OCI-LY7 (cell line): Measurements from ENCODE around the gene ESRP2. TPM values are rescaled to one million over a fixed set of nuclear protein-coding genes. Genes with fewer than 3 reads are reported as not detected.
A peak's percentile ranks its signal among the peaks of the same experiment; 100 is the strongest.

Source experiments
- BruUV-seq: library from RNA; stranded (reverse); fragments of 400-500 nt; replicated peaks from 2 replicates; lab custom pipeline; 2021; lab: Mats Ljungman, UMichigan
- CTCF ChIA-PET: fragments of 300-600 bp; sonication (Branson Sonifier 250); formaldehyde crosslinking; loops from one replicate; lab custom pipeline; 2022; ENCODE audit warnings: antibody characterized with exemption; ENCODE audit not compliant: unreplicated experiment; lab: Charles Lee
- POLR2A ChIA-PET: fragments of 300-600 bp; sonication (Branson Sonifier 250); formaldehyde crosslinking; loops from one replicate; lab custom pipeline; 2022; ENCODE audit warnings: antibody characterized with exemption; lab: Charles Lee
- DNase-seq: peaks from one replicate; pipeline ENCODE4 v3.0.0-alpha.2; 2015; ENCODE audit warnings: low spot score
- H2AFZ ChIP-seq: fragments of 200-600 bp; sonication (generic), shearing (Covaris generic); 2 replicates; pipeline ENCODE4 v1.6.1; 2014; ENCODE audit warnings: mild to moderate bottlenecking, antibody characterized with exemption, low read length, moderate library complexity
- H3K27ac ChIP-seq: fragments of 200-600 bp; sonication (generic); 2 replicates; pipeline ENCODE4 v1.5.1; 2014; ENCODE audit warnings: mixed run types, low read depth, mild to moderate bottlenecking, moderate library complexity, low read length, inconsistent platforms; ENCODE audit not compliant: poor library complexity, severe bottlenecking
- H3K36me3 ChIP-seq: fragments of 200-600 bp; sonication (generic); 2 replicates; pipeline ENCODE4 v1.6.1; 2014; ENCODE audit warnings: mild to moderate bottlenecking, antibody characterized with exemption, low read length, moderate library complexity, mixed read lengths; ENCODE audit not compliant: insufficient read depth
- H3K4me1 ChIP-seq: fragments of 200-600 bp; sonication (generic); 2 replicates; pipeline ENCODE4 v1.5.1; 2014; ENCODE audit warnings: mild to moderate bottlenecking, low read length; ENCODE audit not compliant: insufficient read depth, poor library complexity, severe bottlenecking
- H3K4me2 ChIP-seq: fragments of 200-600 bp; sonication (generic); 2 replicates; pipeline ENCODE4 v1.6.1; 2014; ENCODE audit warnings: mild to moderate bottlenecking, low read length
- H3K4me3 ChIP-seq: fragments of 200-600 bp; sonication (generic); 2 replicates; pipeline ENCODE4 v1.5.1; 2014; ENCODE audit warnings: mild to moderate bottlenecking, low read depth, low read length; ENCODE audit not compliant: poor library complexity, severe bottlenecking
- H3K79me2 ChIP-seq: fragments of 200-600 bp; sonication (generic); 2 replicates; pipeline ENCODE4 v1.6.1; 2016; ENCODE audit warnings: low read depth, mild to moderate bottlenecking, low read length, moderate library complexity, mixed read lengths; ENCODE audit not compliant: insufficient read depth
- H3K9me2 ChIP-seq: fragments of 200-600 bp; sonication (generic); 2 replicates; pipeline ENCODE4 v1.6.1; 2016; ENCODE audit warnings: mild to moderate bottlenecking, low read length, mixed read lengths; ENCODE audit not compliant: insufficient read depth
- H3K9me3 ChIP-seq: fragments of 200-600 bp; sonication (generic); 2 replicates; pipeline ENCODE4 v1.6.1; 2014; ENCODE audit warnings: mild to moderate bottlenecking, mixed run types, low read length, mixed read lengths
- H4K20me1 ChIP-seq: fragments of 200-600 bp; sonication (generic); 2 replicates; pipeline ENCODE4 v1.6.1; 2014; ENCODE audit warnings: mild to moderate bottlenecking, antibody characterized with exemption, low read length, moderate library complexity, mixed read lengths; ENCODE audit not compliant: insufficient read depth
- CTCF ChIP-seq: fragments of 200-600 bp; sonication (generic); conservative IDR thresholded peaks from 2 replicates; pipeline ENCODE4 v1.5.1; 2014; ENCODE audit warnings: mild to moderate bottlenecking, antibody characterized with exemption, low read length, moderate library complexity, mixed read lengths
- EZH2phosphoT487 ChIP-seq: fragments of 200-600 bp; sonication (generic); IDR thresholded peaks from 2 replicates; pipeline ENCODE4 v1.6.1; 2018; ENCODE audit warnings: low read depth, borderline replicate concordance, mild to moderate bottlenecking, mixed run types, antibody characterized with exemption, low read length, moderate library complexity, mixed read lengths
- intact Hi-C: fragments of 100-400 bp; cut with micrococcal nuclease; formaldehyde crosslinking; loops from one replicate; pipeline ENCODE4 v1.10.0; 2022; ENCODE audit not compliant: unreplicated experiment
- total RNA-seq, 2 experiments: library from RNA; depleted of rRNA in 1 of 2; stranded (reverse); fragments of >200 nt in 1 of 2; shearing (Covaris generic) in 1 of 2; gene quantifications; 2 replicates each; pipeline ENCODE4 v1.2.3, GENCODE V29; 2014 to 2022

Gene ESRP2
- total RNA-seq, 2 experiments from 2014 or later: not detected

- Histone ChIP-seq H3K9me2 (no peaks in the 10 kb centered on the region), H3K4me1 (peaks cover 32% of the 10 kb centered on the region), H3K79me2 (no peaks in the 10 kb centered on the region), H4K20me1 (no peaks in the 10 kb centered on the region), H3K4me3 (no peak overlapping the region), H3K9me3 (no peaks in the 10 kb centered on the region), H2AFZ (no peak overlapping the region), H3K4me2 (peak overlapping the region; percentile 2; the same call in 1 of the 2 replicates), H3K36me3 (peaks cover 32% of the 10 kb centered on the region; the same call in 1 of the 2 replicates), H3K27ac (peak overlapping the region; percentile 43)
- TF ChIP-seq CTCF (no peak), EZH2phosphoT487 (no peak)
- POLR2A ChIA-PET: interaction anchor here (0.8 to 1.6 kb wide), 4 partner anchors 143 to 157 kb away, joined by 3 to 9 read pairs (median 4); no protein-coding TSS in a partner anchor
- CTCF ChIA-PET: interaction anchor here (1.5 kb wide), 1 partner anchor 135 kb away, joined by 8 read pairs; no protein-coding TSS in a partner anchor
- DNase-seq: no peak
- intact Hi-C loops: no loop called here
- no TSS peak for BruUV-seq
Observed at GRCh38 chr16:68227850-68228553, 7.9 kb downstream of the ESRP2 start.

GRCh38 chr16:68227183-68227793, 8.6 kb downstream of the ESRP2 start:
- CTCF ChIA-PET: interaction anchor here (1.5 kb wide), 1 partner anchor 134 kb away, joined by 8 read pairs; no protein-coding TSS in a partner anchor
- peak; percentile 72 for DNase-seq
- H2AFZ ChIP-seq: no peak overlapping the region
- H3K4me1 ChIP-seq: peaks cover 32% of the 10 kb centered on the region
- peaks cover 38% of the 10 kb centered on the region; the same call in 1 of the 2 replicates for H3K36me3 ChIP-seq
- TF ChIP-seq CTCF (no peak), EZH2phosphoT487 (no peak)
- BruUV-seq: no TSS peak
- POLR2A ChIA-PET: interaction anchor here (0.6 to 1.6 kb wide), 3 partner anchors 15 to 157 kb away, joined by 3 to 6 read pairs (median 4); no protein-coding TSS in a partner anchor
- intact Hi-C loops: no loop called here
- H3K27ac ChIP-seq: peak overlapping the region; percentile 43
- no peaks in the 10 kb centered on the region for H4K20me1 ChIP-seq
- no peak overlapping the region for H3K4me3 ChIP-seq
- peak overlapping the region; percentile 2 for H3K4me2 ChIP-seq
- H3K79me2 ChIP-seq: no peaks in the 10 kb centered on the region
- no peaks in the 10 kb centered on the region for H3K9me3 ChIP-seq
- H3K9me2 ChIP-seq: no peaks in the 10 kb centered on the region
